NCI-H1436 (cell line): Measurements from ENCODE around the gene ABLIM3.

Experiments used
- DNase-seq: peaks from one replicate; lab custom pipeline; 2025; lab: John Stamatoyannopoulos, UW

ABLIM3 gene

GRCh38 chr5:149219584-149219983 is 78.3 kb downstream of the ABLIM3 start:
- no peak for DNase-seq

DNA sequence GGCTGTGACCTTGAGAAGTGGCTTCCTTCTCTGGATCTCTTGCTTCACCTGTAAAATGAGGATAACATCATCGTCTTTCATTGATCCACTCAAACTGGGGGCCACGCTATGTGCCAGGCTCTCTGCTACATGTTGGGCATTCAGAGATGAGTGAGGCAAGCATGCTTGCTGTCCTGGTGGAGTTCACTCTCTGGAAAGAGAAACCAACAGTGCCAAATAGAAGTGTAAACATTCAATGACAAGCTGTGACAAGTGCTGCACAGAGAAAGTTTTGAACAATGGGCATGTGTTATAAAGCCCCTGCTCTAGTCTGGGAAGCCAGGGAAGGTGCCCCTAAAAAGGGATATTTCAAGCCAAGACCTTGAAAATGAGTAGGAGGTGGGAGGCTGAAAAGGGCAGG is 79.5 kb downstream of the ABLIM3 start:
- no peak for DNase-seq

DNA sequence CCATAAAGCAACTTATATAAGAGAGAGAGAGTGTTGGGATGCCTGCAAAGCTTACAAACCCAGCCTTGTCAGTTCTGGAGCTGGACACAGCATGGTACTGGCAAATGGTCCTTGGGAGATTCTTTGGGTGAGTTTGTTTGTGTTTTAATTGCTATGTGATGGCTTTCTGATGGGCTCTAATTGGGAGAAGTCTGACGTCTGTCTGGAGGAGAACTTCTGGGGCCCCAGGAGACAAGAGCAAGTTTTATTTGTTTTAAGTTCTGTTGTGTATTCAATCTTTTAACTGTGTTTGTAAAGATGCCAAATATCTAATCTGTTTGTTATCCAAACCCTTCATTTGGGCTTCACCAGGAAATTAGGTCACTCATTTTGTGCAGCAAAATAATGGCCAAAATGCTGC is 80.0 kb downstream of the ABLIM3 start:
- DNase-seq: no peak

GRCh38 chr5:149221731-149222342 is 80.5 kb downstream of the ABLIM3 start:
- DNase-seq: no peak

DNA sequence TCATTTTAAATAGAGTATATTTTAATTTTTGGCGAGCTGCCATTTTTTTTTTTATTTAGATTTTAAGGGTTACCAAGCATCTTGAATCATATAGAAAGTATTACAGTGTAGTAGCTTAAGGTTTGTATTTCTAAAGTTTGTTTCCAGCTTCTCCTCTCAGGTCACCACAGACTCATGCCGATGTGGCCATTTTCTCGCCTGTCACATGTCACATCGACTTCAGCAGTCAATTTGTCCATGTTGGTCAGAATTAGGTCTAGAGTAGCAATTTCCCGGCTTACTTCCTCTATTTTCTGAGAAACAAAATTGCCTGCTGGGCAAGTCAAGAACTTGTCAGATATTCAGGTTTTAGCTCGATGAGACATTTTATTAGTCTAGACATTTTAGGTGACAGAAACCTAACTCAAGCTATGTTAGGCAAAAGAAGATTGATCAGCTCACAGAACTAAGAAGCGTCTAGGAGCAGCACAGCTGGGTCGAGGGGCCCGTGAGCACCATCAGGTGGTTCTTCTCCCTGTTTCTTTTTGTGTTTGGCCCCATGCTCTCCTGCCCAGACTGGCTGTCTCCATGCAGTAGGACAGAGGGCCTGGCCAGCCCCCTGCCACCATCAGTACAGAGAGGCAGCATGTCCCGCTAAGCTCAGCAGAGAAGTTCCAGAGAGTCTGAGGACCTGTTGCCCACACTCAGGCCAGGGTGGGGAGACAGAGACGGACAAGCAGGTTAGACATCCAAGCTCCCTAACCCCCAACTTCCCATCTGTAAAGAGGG is 82.0 kb downstream of the ABLIM3 start:
- DNase-seq: no peak

DNA sequence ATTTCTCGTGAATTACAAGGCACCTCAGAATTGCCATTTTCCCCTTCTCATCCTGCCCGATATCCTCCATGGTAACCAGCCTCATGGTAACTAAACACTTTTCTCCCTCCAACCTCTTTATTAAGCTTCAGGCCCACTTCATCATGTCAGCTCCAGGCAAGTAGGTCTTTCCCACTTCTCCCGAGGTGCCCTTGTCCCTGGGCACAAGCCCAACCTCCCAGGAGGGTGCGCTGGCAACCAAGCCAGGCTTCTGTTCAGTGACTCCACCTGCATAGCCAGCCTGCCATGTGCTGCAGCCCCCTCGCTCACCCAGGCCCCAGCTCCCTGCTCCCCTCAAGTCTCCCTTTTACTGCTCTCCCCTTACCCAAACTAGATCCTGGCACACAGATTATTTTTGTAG is 83.0 kb downstream of the ABLIM3 start:
- no peak for DNase-seq

DNA sequence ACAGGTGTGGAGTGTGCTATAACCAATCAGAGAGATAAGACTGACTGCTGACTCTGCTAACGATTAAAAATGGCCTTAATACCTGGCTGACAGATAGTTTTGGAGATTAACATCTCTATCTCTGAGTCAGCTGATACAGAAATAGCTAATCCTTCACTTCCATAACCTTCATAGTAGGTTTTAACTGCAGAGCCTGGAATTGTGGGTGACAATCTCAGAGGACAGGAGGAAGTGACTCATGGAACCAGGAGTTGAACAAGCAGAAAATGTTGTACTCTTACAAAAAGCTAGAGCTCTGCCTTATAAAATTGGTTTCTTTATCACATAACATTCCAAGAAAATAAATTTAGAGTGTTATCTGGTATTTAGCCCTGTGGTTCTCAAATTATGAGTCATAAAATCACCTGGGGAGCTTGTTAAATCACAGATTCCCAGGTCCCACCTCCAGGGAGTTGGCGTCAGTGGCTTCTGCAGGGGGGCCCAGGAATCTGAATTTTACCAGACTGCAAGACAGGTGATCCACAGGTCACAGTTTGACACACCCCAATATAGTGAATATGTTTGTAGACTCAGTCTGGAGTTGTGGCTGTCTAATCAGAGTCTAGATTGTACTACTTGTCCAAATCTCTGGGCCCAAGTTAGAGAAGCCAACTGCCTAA is 86.0 kb downstream of the ABLIM3 start:
- no peak for DNase-seq

DNA sequence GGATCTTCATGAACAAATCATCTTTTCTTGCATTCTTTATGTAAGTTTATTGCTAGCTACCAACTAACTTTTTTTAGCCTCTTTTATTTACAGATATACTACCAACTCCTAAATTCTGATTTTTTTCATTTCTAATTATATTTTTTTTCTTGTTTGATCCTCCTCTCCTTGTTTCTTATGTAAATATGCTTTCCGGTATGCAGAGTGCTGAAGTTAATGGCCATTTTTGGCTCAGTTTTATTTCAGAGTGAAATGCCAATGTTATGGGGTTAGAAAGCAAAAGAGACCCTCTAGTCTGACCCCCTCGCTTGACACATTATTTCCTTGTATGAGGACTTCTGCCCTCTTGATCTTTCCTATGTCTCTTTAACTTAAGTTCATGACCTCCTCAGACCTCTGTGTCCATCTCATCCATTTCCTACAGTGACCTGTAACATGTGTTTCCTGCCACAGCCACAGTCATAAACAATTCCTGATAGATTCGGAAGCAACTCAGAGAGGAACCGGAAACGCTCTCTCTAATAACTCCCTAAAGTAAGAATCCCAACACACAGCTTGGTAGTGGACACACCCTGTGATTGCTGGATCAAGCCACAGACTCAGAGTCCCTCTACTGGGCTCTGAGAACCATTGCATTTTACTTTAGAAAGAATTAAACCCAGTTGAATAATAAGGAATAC is 87.5 kb downstream of the ABLIM3 start:
- DNase-seq: no peak

GRCh38 chr5:149229298-149229937 is 88.1 kb downstream of the ABLIM3 start:
- DNase-seq: no peak

DNA sequence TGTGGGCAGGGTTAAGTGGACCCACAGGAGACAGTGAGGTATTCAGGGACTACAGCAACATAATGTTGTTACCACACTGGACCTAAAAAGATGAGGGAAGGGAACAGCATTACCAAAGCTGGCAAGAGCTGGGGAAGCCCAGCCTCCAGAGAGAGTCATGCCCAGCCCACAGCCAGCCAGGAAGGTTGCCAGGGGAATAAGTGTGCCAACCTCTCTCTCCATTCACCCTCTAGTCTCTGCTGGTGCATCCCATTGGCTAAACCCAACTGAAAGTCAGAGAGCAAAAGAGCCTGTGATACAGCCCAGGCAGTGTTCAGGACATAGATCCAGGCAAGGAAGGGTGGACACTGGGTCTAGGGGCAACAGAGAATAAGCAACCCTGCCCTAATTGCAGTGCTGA is 94.5 kb downstream of the ABLIM3 start:
- no peak for DNase-seq

- no peak for DNase-seq
These were observed 96.4 kb downstream of the ABLIM3 start for GRCh38 chr5:149237662-149238061.

DNA sequence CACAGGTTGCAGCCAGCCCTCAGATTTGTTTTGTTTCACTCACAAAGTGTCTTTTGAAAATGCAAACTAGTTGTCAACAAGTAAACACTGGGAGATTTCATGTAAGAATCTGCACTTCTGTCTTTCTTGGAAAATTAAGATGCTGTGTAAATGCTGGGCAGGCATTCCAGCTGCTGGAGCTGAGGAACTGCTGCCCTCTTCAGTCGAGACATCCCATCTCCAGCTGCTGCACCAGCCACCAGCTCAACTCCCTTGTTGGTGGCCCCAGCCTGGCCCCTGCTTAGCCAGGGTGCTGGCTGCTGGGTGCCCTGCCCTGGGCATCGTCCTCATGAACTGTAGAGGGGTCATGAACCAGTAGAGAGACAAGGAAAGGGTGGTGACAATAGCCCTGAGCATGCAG is 97.2 kb downstream of the ABLIM3 start:
- DNase-seq: no peak

GRCh38 chr5:149239917-149240316 is 98.6 kb downstream of the ABLIM3 start:
- DNase-seq: no peak

DNA sequence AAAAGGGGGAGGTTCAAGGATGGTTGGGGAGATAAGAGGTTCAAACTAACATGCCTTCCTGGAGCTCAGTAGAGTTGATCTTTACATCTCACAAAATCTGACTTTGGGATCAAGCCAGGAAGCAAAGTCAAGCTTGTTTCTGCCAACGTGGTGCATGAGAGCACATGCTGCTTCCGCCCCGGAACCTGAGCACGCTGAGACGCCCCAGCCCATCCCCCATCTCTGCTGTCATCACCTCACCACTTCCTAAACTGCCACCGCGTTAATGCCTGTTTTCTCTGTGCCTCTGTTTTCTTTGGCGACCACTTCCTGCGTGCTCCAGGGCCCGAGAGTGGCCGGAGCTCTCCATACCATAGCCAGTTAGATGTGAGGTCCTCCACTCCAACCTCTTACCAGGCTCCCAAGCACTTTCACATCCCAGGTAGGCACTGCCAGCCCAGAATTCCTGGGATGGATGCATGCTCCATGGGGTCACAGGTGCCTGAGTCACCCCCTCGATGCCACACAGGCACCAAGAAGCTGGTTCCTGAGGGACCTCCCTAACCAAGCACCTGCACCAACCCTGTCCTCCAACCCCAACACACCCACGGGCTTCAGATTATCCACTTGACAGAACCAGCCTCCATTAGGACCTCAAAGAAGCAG is 99.2 kb downstream of the ABLIM3 start:
- DNase-seq: no peak

GRCh38 chr5:149242339-149242738 is 101.0 kb downstream of the ABLIM3 start:
- DNase-seq: no peak

DNA sequence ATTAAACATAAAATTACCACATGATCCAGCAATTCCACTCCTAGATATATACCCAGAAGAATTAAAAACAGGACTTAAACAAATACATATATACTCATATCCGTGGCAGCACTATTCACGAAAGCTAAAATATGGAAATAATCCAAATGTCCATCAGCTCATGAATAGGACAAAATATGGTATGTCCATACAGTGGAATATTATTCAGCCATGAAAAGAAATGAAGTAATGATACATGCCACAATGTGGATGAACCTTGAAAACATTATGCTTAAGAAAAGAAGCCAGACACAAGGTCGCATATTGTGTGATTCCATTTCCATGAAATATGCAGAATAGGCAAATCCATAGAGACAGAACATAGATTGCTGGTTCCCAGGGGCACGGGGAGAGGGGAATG is 105.6 kb downstream of the ABLIM3 start:
- no peak for DNase-seq

GRCh38 chr5:149247726-149248125 is 106.4 kb downstream of the ABLIM3 start:
- DNase-seq: no peak

DNA sequence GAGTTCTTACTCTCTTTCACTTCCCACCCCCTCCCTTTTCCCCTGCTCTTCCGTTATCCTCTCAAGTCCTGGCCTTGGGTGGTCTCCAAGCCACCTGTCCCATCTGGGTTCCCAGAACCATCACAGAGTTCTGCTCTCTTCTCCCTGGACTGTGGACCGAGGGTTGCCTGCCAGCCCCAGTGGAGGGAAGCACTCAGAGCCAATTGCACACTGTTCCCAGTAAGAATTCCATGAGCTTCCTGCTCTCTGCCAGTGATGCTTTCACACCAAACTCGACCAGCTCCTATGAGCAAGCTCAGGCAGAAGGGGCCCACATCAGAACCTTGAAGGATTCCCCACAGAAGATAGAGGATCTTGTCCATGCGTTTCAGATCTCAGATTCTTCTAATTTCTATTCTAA is 110.3 kb downstream of the ABLIM3 start:
- DNase-seq: no peak

GRCh38 chr5:149254506-149254905 is 113.2 kb downstream of the ABLIM3 start:
- DNase-seq: no peak

DNA sequence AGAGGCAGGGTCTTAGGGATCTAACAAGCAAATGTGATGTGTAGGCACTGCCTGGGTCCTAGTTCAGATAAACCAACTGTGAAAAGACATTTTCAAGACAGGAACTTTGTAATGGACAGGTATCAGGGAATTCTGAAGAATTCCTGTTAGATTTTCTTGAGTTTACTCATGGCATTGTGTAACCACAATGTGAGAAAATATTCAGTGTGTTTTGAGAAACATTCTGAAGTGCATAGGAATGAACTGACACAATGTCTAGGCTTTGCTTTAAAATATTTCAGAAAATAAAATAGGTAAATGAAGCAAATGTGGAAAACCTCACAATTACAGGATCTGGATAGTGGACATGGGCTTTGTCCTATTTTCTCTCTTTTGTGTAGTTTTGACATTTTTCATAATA is 115.2 kb downstream of the ABLIM3 start:
- no peak for DNase-seq

DNA sequence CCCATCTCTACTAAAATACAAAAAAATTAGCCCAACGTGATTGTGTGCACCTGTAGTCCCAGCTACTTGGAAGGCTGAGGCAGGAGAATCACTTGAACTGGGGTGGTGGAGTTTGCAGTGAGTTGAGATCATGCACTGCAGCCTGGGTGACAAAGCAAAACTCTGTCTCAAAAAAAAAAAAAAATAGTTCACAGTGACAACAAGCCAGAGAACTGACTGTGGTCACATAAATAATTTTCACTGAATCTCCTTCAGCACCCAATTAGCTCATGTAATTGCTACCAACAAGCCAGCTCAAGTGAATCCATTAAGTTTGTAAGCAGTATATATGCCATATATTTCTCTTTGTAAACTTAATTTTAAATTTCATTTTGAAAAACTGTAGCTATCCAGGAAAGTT is 115.8 kb downstream of the ABLIM3 start:
- DNase-seq: no peak
